Esophagus muscularis mucosa (tissue), 4 donors: Measurements from ENCODE around the gene NEK3. TPM values are rescaled to one million over a fixed set of nuclear protein-coding genes. Genes with fewer than 3 reads are reported as not detected.
"Not testable (repeated sequence)": the region's sequence is repeated elsewhere in the genome, so short reads cannot be mapped to it uniquely, and the experiment has no call there.

ENCODE experiments used
- DNase-seq: peaks from one replicate; pipeline ENCODE4 v3.0.0-alpha.2; 2017; ENCODE audit errors: extremely low spot score
- H3K27ac ChIP-seq, 4 donors: fragments of 200-600 bp; sonication (generic); replicated peaks in 1 of 4; 1 replicate in 3 of 4; 2 replicates in 1 of 4; pipeline ENCODE4 v1.5.1; 2016 to 2019; ENCODE audit warnings: mild to moderate bottlenecking in 1 of 4
- H3K27me3 ChIP-seq, 4 donors: fragments of 200-600 bp; sonication (generic); one replicate each; pipeline versions ENCODE4 v1.5.1 to v1.6.0; 2016 to 2019
- H3K36me3 ChIP-seq, 4 donors: fragments of 200-600 bp; sonication (generic); one replicate each; pipeline ENCODE4 v1.5.1; 2016 to 2019
- H3K4me1 ChIP-seq, 4 donors: fragments of 200-600 bp; sonication (generic); one replicate each; pipeline ENCODE4 v1.5.1; 2016 to 2019
- H3K4me3 ChIP-seq, 4 donors: fragments of 200-600 bp; sonication (generic); 1 replicate in 2 of 4; 2 replicates in 2 of 4; pipeline ENCODE4 v1.5.1; 2016 to 2019; ENCODE audit warnings: mild to moderate bottlenecking in 4 of 4, moderate library complexity in 1 of 4
- H3K9me3 ChIP-seq, 4 donors: fragments of 200-600 bp; sonication (generic); 1 replicate in 3 of 4; 2 replicates in 1 of 4; pipeline ENCODE4 v1.5.1; 2016 to 2019
- CTCF ChIP-seq, 3 experiments: fragments of 200-600 bp in 2 of 3; fragments of 450-650 bp in 1 of 3; sonication (generic) in 2 of 3; IDR thresholded peaks; one replicate each; pipeline ENCODE4 v1.5.1; 2017 to 2019; ENCODE audit warnings: antibody characterized with exemption in 3 of 3, mild to moderate bottlenecking in 2 of 3, moderate library complexity in 1 of 3
- EP300 ChIP-seq: sonication (generic); formaldehyde crosslinking; IDR thresholded peaks from one replicate; pipeline ENCODE4 v1.6.1; 2017; ENCODE audit warnings: antibody characterized with exemption
- POLR2A ChIP-seq: fragments of 450-650 bp; IDR thresholded peaks from one replicate; pipeline ENCODE4 v1.6.1; 2017; ENCODE audit warnings: antibody characterized with exemption, moderate library complexity, mild to moderate bottlenecking, low read depth
- POLR2AphosphoS5 ChIP-seq, 2 donors: sonication (generic); formaldehyde crosslinking; IDR thresholded peaks; one replicate each; pipeline ENCODE4 v1.6.1; 2017; ENCODE audit warnings: antibody characterized with exemption in 2 of 2
- WGBS: methylation state at CpG from one replicate; pipeline ENCODE4 v1.1.5; 2018; 5-methylcytosine and 5-hydroxymethylcytosine counted together
- intact Hi-C: fragments of 100-400 bp; cut with DNase I; formaldehyde crosslinking; loops from one replicate; pipeline ENCODE4 v1.15.1; 2023
- total RNA-seq, 4 donors: library from RNA; depleted of rRNA; stranded (reverse); fragments of >200 nt; gene quantifications; one replicate each; pipeline versions ENCODE4 v1.1.0 to v1.2.1, GENCODE V29; 2016

Gene NEK3
- total RNA-seq, 4 donors from 2014 or later: 5.0 to 11.6 (median 6.9) TPM

GRCh38 chr13:52187029-52187423 lies 27.6 kb upstream of the NEK3 start:
- Histone ChIP-seq H3K4me3 (no peak overlapping the region), H3K4me1 (peaks cover 0 to 17% (median 6%) of the 10 kb centered on the region in 4 donors), H3K36me3 (peaks cover 25 to 59% (median 39%) of the 10 kb centered on the region in 4 donors), H3K27me3 (no peaks in the 10 kb centered on the region), H3K9me3 (no peaks in the 10 kb centered on the region), H3K27ac (no peak overlapping the region)
- TF ChIP-seq POLR2A (no peak), CTCF (IDR thresholded peaks at IDR 0.05) (no peak), POLR2AphosphoS5 (IDR thresholded peaks at IDR 0.05) (no peak), EP300 (no peak)
- no peak for DNase-seq
- WGBS: 100% methylated on average over 1 of the region's 1 CpG
- intact Hi-C loops: no loop called here

- WGBS: 58% methylated on average over 4 of the region's 5 CpGs
- H3K4me3 ChIP-seq, H3K27me3 ChIP-seq, H3K4me1 ChIP-seq, H3K27ac ChIP-seq, intact Hi-C loops, DNase-seq, H3K9me3 ChIP-seq: not testable (repeated sequence)
- peaks cover 38 to 78% (median 56%) of the 10 kb centered on the region in 4 donors for H3K36me3 ChIP-seq
Observed at GRCh38 chr13:52181316-52181954, 22.0 kb upstream of the NEK3 start.

GRCh38 chr13:52179925-52180324 lies 20.5 kb upstream of the NEK3 start:
- TF ChIP-seq POLR2AphosphoS5 (IDR thresholded peaks at IDR 0.05): no peak
- TF ChIP-seq CTCF (IDR thresholded peaks at IDR 0.05): no peak
- TF ChIP-seq POLR2A: no peak
- TF ChIP-seq EP300: no peak
- H3K36me3 ChIP-seq: peaks cover 31 to 77% (median 54%) of the 10 kb centered on the region in 4 donors
- DNase-seq: no peak

GRCh38 chr13:52177276-52177675 lies 17.9 kb upstream of the NEK3 start:
- no peak overlapping the region for H3K4me3 ChIP-seq
- DNase-seq: no peak
- H3K27me3 ChIP-seq: no peaks in the 10 kb centered on the region
- H3K27ac ChIP-seq: no peak overlapping the region
- H3K36me3 ChIP-seq: peaks cover 15 to 77% (median 46%) of the 10 kb centered on the region in 4 donors
- no peaks in the 10 kb centered on the region for H3K9me3 ChIP-seq
- 89% methylated on average over 2 of the region's 2 CpGs for WGBS
- H3K4me1 ChIP-seq: peaks cover 0 to 3% (median 0%) of the 10 kb centered on the region in 4 donors
- TF ChIP-seq POLR2AphosphoS5 (IDR thresholded peaks at IDR 0.05) (no peak), EP300 (no peak), POLR2A (no peak), CTCF (IDR thresholded peaks at IDR 0.05) (no peak)
- intact Hi-C loops: no loop called here

More at GRCh38 chr13:52179925-52180324, 20.5 kb upstream of the NEK3 start:
- no peaks in the 10 kb centered on the region for H3K27me3 ChIP-seq
- H3K4me1 ChIP-seq: peaks cover 0 to 3% (median 0%) of the 10 kb centered on the region in 4 donors
- no peak overlapping the region for H3K27ac ChIP-seq
- 96% methylated on average over 2 of the region's 2 CpGs for WGBS
- H3K9me3 ChIP-seq: no peaks in the 10 kb centered on the region
- intact Hi-C loops: no loop called here
- H3K4me3 ChIP-seq: no peak overlapping the region

GRCh38 chr13:52173970-52174369 lies 14.6 kb upstream of the NEK3 start:
- WGBS: 72% methylated on average over 6 of the region's 6 CpGs
- H3K4me1 ChIP-seq, H3K27ac ChIP-seq, H3K27me3 ChIP-seq, H3K4me3 ChIP-seq, H3K9me3 ChIP-seq, intact Hi-C loops, DNase-seq: not testable (repeated sequence)
- H3K36me3 ChIP-seq: peaks cover 20 to 93% (median 52%) of the 10 kb centered on the region in 4 donors

- WGBS: 87% methylated on average over 3 of the region's 3 CpGs
Observed at GRCh38 chr13:52173373-52173772, 14.0 kb upstream of the NEK3 start.

GRCh38 chr13:52171686-52172085 lies 12.3 kb upstream of the NEK3 start:
- H3K9me3 ChIP-seq, H3K27ac ChIP-seq, H3K27me3 ChIP-seq, intact Hi-C loops, H3K4me3 ChIP-seq, H3K4me1 ChIP-seq, DNase-seq: not testable (repeated sequence)
- H3K36me3 ChIP-seq: peaks cover 25 to 97% (median 64%) of the 10 kb centered on the region in 4 donors
- WGBS: 84% methylated on average over 1 of the region's 1 CpG

More at GRCh38 chr13:52173373-52173772, 14.0 kb upstream of the NEK3 start:
- no peak overlapping the region for H3K4me3 ChIP-seq
- H3K9me3 ChIP-seq: no peaks in the 10 kb centered on the region
- TF ChIP-seq POLR2A (no peak), CTCF (IDR thresholded peaks at IDR 0.05) (no peak), POLR2AphosphoS5 (IDR thresholded peaks at IDR 0.05) (no peak), EP300 (no peak)
- no peak overlapping the region for H3K27ac ChIP-seq
- H3K36me3 ChIP-seq: peaks cover 25 to 96% (median 58%) of the 10 kb centered on the region in 4 donors
- intact Hi-C loops: no loop called here
- no peak for DNase-seq
- H3K27me3 ChIP-seq: no peaks in the 10 kb centered on the region
- no peaks in the 10 kb centered on the region for H3K4me1 ChIP-seq

GRCh38 chr13:52170828-52171391 lies 11.5 kb upstream of the NEK3 start:
- H3K4me3 ChIP-seq, H3K27me3 ChIP-seq, H3K4me1 ChIP-seq, DNase-seq, intact Hi-C loops, H3K27ac ChIP-seq, H3K9me3 ChIP-seq: not testable (repeated sequence)
- 87% methylated on average over 1 of the region's 1 CpG for whole genome bisulfite sequencing
- peaks cover 30 to 99% (median 70%) of the 10 kb centered on the region in 4 donors for H3K36me3 ChIP-seq
